Right atrium auricular region (tissue), 2 donors: Measurements from ENCODE around the gene ZMIZ1. TPM values are rescaled to one million over a fixed set of nuclear protein-coding genes. Genes with fewer than 3 reads are reported as not detected.

Experiments used
- DNase-seq: peaks from one replicate; pipeline ENCODE4 v3.0.0-alpha.2; 2019; ENCODE audit warnings: low spot score
- H3K27ac ChIP-seq, 2 donors: fragments of 200-600 bp; sonication (generic); 1 replicate in 1 of 2; 2 replicates in 1 of 2; pipeline ENCODE4 v1.5.1; 2016 to 2019
- H3K27me3 ChIP-seq, 2 donors: fragments of 200-600 bp; sonication (generic); one replicate each; pipeline versions ENCODE4 v1.5.1 to v1.6.0; 2017 to 2019
- H3K36me3 ChIP-seq: fragments of 200-600 bp; sonication (generic); one replicate; pipeline ENCODE4 v1.5.1; 2016
- H3K4me1 ChIP-seq, 2 donors: fragments of 200-600 bp; sonication (generic); one replicate each; pipeline versions ENCODE4 v1.5.1 to v1.6.0; 2017 to 2019
- H3K4me3 ChIP-seq, 2 donors: fragments of 200-600 bp; sonication (generic); 1 replicate in 1 of 2; 2 replicates in 1 of 2; pipeline ENCODE4 v1.5.1; 2017 to 2019; ENCODE audit warnings: mild to moderate bottlenecking in 1 of 2, moderate library complexity in 1 of 2
- H3K9me3 ChIP-seq, 2 donors: fragments of 200-600 bp; sonication (generic); one replicate each; pipeline ENCODE4 v1.5.1; 2019
- CTCF ChIP-seq, 2 donors: fragments of 200-600 bp; sonication (generic); IDR thresholded peaks; one replicate each; pipeline ENCODE4 v1.5.1; 2019; ENCODE audit warnings: antibody characterized with exemption in 2 of 2
- total RNA-seq, 2 donors: library from RNA; depleted of rRNA; stranded (reverse); fragments of >200 nt; gene quantifications; one replicate each; pipeline ENCODE4 v1.1.0, GENCODE V29; 2016

The ZMIZ1 gene
- total RNA-seq: 10 to 100 TPM; 59.3 to 71.0 TPM

GRCh38 chr10:79068562-79069324 is at the start of gene ZMIZ1:
ZMIZ1 (plus strand) TSS chr10:79068966; CDS start chr10:79201633, 132,667 bp downstream.
- H3K4me1 ChIP-seq: peaks cover 0 to 46% of the 10 kb centered on the region in 2 donors
- H3K27me3 ChIP-seq: no peaks in the 10 kb centered on the region

GRCh38 chr10:79019441-79020014 is 49.2 kb upstream of the ZMIZ1 start:
- H3K4me1 ChIP-seq: peaks cover 0 to 26% of the 10 kb centered on the region in 2 donors
- TF ChIP-seq CTCF (IDR thresholded peaks at IDR 0.05): no peak
- H3K4me3 ChIP-seq: no peak overlapping the region
- H3K27me3 ChIP-seq: no peaks in the 10 kb centered on the region
- H3K36me3 ChIP-seq: no peaks in the 10 kb centered on the region
- peak overlapping the region; percentile 17 to 61 for H3K27ac ChIP-seq
- no peak for DNase-seq
- peaks cover 0 to 4% of the 10 kb centered on the region in 2 donors for H3K9me3 ChIP-seq

More at GRCh38 chr10:79068562-79069324, at the start of gene ZMIZ1:
- TF ChIP-seq CTCF (IDR thresholded peaks at IDR 0.05): peak in 1 of 2 donors; percentile 43
- Histone ChIP-seq H3K4me3 (peak within 1 kb of the TSS; percentile 92 to 96), H3K27ac (peak within 1 kb of the TSS; percentile 97 to 99), H3K36me3 (no peaks in the 10 kb centered on the region), H3K9me3 (no peaks in the 10 kb centered on the region)
- peak; percentile 96 for DNase-seq

- no peaks in the 10 kb centered on the region for H3K36me3 ChIP-seq
- H3K9me3 ChIP-seq: peaks cover 0 to 4% of the 10 kb centered on the region in 2 donors
- DNase-seq: peak; percentile 92
- peaks cover 0 to 31% of the 10 kb centered on the region in 2 donors for H3K4me1 ChIP-seq
- H3K4me3 ChIP-seq: no peak overlapping the region
- TF ChIP-seq CTCF (IDR thresholded peaks at IDR 0.05): no peak
- H3K27ac ChIP-seq: peak overlapping the region; percentile 50 to 61
- H3K27me3 ChIP-seq: no peaks in the 10 kb centered on the region
Measured at GRCh38 chr10:79020015-79020491, 48.7 kb upstream of the ZMIZ1 start.

- H3K4me1 ChIP-seq: peaks cover 0 to 37% of the 10 kb centered on the region in 2 donors
- no peak overlapping the region for H3K4me3 ChIP-seq
- H3K27me3 ChIP-seq: no peaks in the 10 kb centered on the region
- DNase-seq: no peak
- peak overlapping the region; percentile 50 to 61 for H3K27ac ChIP-seq
- H3K36me3 ChIP-seq: no peaks in the 10 kb centered on the region
- no peak for TF ChIP-seq CTCF (IDR thresholded peaks at IDR 0.05)
- H3K9me3 ChIP-seq: peaks cover 0 to 4% of the 10 kb centered on the region in 2 donors
Measured at GRCh38 chr10:79020605-79021004, 48.2 kb upstream of the ZMIZ1 start.

- DNase-seq: no peak
Measured at GRCh38 chr10:79021331-79021907, 47.3 kb upstream of the ZMIZ1 start.

More at GRCh38 chr10:79021331-79021907, 47.3 kb upstream of the ZMIZ1 start:
- Histone ChIP-seq H3K4me1 (peaks cover 0 to 38% of the 10 kb centered on the region in 2 donors), H3K9me3 (peaks cover 0 to 4% of the 10 kb centered on the region in 2 donors), H3K27ac (no peak overlapping the region), H3K4me3 (no peak overlapping the region), H3K27me3 (no peaks in the 10 kb centered on the region), H3K36me3 (no peaks in the 10 kb centered on the region)
- no peak for TF ChIP-seq CTCF (IDR thresholded peaks at IDR 0.05)
